HG03039 (cell line): ENCODE data around the gene KAT8.
"Not testable (repeated sequence)": the region's sequence is repeated elsewhere in the genome, so short reads cannot be mapped to it uniquely, and the experiment has no call there.

Experiments
- ATAC-seq: cut with Tn5 transposase; IDR thresholded peaks from one replicate; pipeline ENCODE4 v1.9.1; 2021; ENCODE audit warnings: mild to moderate bottlenecking, moderate library complexity; ENCODE audit not compliant: unreplicated experiment

The KAT8 gene

GRCh38 chr16:31144418-31144817 is 27.0 kb downstream of the KAT8 start:
- ATAC-seq = not testable (repeated sequence)

- ATAC-seq = no peak
These were observed 28.0 kb downstream of the KAT8 start for GRCh38 chr16:31145398-31145990.

GRCh38 chr16:31147574-31147973 is 30.1 kb downstream of the KAT8 start:
- no peak for ATAC-seq

GRCh38 chr16:31148281-31148728 is 30.8 kb downstream of the KAT8 start:
- no peak for ATAC-seq

- no peak for ATAC-seq
These were observed 31.4 kb downstream of the KAT8 start for GRCh38 chr16:31148896-31149295.

GRCh38 chr16:31149332-31149731 is 31.9 kb downstream of the KAT8 start:
- no peak for ATAC-seq

- no peak for ATAC-seq
These were observed 32.7 kb downstream of the KAT8 start, which contains the start of gene PRSS36 for GRCh38 chr16:31149894-31150890. Gene PRSS36 (minus strand): TSS chr16:31150066. CDS start chr16:31150035, 31 bp downstream.

GRCh38 chr16:31150976-31151375 is 33.5 kb downstream of the KAT8 start:
- ATAC-seq = not testable (repeated sequence)

- ATAC-seq = no peak
These were observed 39.7 kb downstream of the KAT8 start for GRCh38 chr16:31157136-31157535.

- no peak for ATAC-seq
These were observed 49.9 kb downstream of the KAT8 start for GRCh38 chr16:31167315-31167714.

GRCh38 chr16:31168848-31169247 is 51.4 kb downstream of the KAT8 start:
- ATAC-seq = no peak

- ATAC-seq = not testable (repeated sequence)
These were observed 52.6 kb downstream of the KAT8 start for GRCh38 chr16:31170048-31170447.

- ATAC-seq = no peak
These were observed 59.7 kb downstream of the KAT8 start for GRCh38 chr16:31177136-31177535.

GRCh38 chr16:31179219-31179746 is 61.8 kb downstream of the KAT8 start:
- peak; percentile 2 for ATAC-seq

GRCh38 chr16:31179747-31180459 is 62.4 kb downstream of the KAT8 start, which contains the start of gene FUS:
Gene FUS (plus strand): TSS chr16:31180139. CDS start chr16:31180215, 76 bp downstream.
- peak; percentile 59 for ATAC-seq
